Measurements from ENCODE around the gene TFPI.

DNA sequence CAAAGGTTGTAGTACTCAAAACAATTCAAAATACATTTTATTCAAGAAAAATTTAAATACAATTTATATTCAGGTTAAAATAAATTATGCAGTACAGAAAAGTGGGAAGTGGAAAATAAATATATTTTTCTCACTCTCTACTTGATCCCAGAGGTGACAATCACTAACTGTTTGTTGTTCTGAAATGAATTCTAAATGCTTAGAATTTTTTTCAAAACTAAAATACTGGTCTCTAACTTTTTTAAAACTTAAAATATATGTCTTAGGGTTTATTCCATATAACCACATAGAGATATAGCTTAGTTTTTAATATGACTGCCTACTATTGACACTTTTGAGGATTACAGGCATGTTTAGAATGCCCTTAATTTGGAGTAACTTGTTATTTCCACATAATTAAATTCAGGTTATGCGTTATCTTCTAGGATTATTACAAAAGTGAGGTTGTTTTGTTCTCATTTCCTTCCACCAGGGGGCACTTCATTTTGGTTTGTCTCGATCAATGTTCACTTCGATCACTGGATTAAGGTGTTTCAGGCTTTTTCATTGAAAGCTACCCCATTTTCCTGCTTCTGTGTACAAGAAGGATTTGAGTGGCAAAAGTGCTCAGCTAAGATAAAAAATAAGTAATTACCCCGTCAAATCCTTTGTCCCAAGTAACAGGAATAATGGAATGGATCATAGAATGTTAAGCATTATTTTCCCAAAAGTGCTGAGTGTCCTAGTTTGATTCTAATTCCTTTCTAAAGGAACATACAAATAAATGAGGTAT is 27.1 kb upstream of the TFPI start:
- TF ChIP-seq CTCF (IDR thresholded peaks at IDR 0.05; ENCODE audit: low read depth, low read length, poor library complexity, severe bottlenecking): peak; percentile 71
- TF ChIP-seq EZH2phosphoT487 (IDR thresholded peaks at IDR 0.05; ENCODE audit: borderline replicate concordance, low read length): no peak
